DMS 273 (cell line): ENCODE results near the gene NXPH4.
A peak's percentile ranks its signal among the peaks of the same experiment; 100 is the strongest.

Experiments
- DNase-seq: peaks from one replicate; lab custom pipeline; 2025; ENCODE audit not compliant: unreplicated experiment; lab: John Stamatoyannopoulos, UW

The NXPH4 gene

GRCh38 chr12:57182918-57183575 lies 33.5 kb upstream of the NXPH4 start:
- DNase-seq: peak; percentile 81

- no peak for DNase-seq
These were observed 32.5 kb upstream of the NXPH4 start for GRCh38 chr12:57183939-57184725.

GRCh38 chr12:57185403-57185802 lies 31.2 kb upstream of the NXPH4 start:
- no peak for DNase-seq

- no peak for DNase-seq
These were observed 30.6 kb upstream of the NXPH4 start for GRCh38 chr12:57185906-57186508.

GRCh38 chr12:57187222-57188089 lies 29.1 kb upstream of the NXPH4 start:
- no peak for DNase-seq

GRCh38 chr12:57188090-57188425 lies 28.5 kb upstream of the NXPH4 start:
- DNase-seq: no peak

- DNase-seq: peak; percentile 86
These were observed 26.6 kb upstream of the NXPH4 start for GRCh38 chr12:57190037-57190436.

GRCh38 chr12:57190821-57191220 lies 25.8 kb upstream of the NXPH4 start:
- DNase-seq: no peak

GRCh38 chr12:57191410-57191809 lies 25.2 kb upstream of the NXPH4 start:
- no peak for DNase-seq

- no peak for DNase-seq
These were observed 23.7 kb upstream of the NXPH4 start for GRCh38 chr12:57192920-57193319.

- no peak for DNase-seq
These were observed 22.8 kb upstream of the NXPH4 start for GRCh38 chr12:57193706-57194245.

GRCh38 chr12:57194253-57194652 lies 22.3 kb upstream of the NXPH4 start:
- DNase-seq: no peak

GRCh38 chr12:57195186-57195585 lies 21.4 kb upstream of the NXPH4 start:
- DNase-seq: no peak

- DNase-seq: no peak
These were observed 20.8 kb upstream of the NXPH4 start for GRCh38 chr12:57195611-57196371.

GRCh38 chr12:57196439-57196838 lies 20.2 kb upstream of the NXPH4 start:
- no peak for DNase-seq

- no peak for DNase-seq
These were observed 19.6 kb upstream of the NXPH4 start for GRCh38 chr12:57196956-57197355.

- DNase-seq: no peak
These were observed 18.3 kb upstream of the NXPH4 start for GRCh38 chr12:57198329-57198728.

GRCh38 chr12:57199191-57199590 lies 17.4 kb upstream of the NXPH4 start:
- DNase-seq: no peak

- DNase-seq: no peak
These were observed 16.1 kb upstream of the NXPH4 start for GRCh38 chr12:57200497-57200896.

GRCh38 chr12:57201219-57201618 lies 15.4 kb upstream of the NXPH4 start:
- DNase-seq: no peak
